ENCODE measurements around the gene SIAE.

GRCh38 chr11:124670732-124671131 lies 2.8 kb downstream of the SIAE start:
- TF ChIP-seq CTCF (conservative IDR thresholded peaks at IDR 0.05; ENCODE audit: low read length) (0 out of 2 replicates have a peak, but pooled peaks have one; percentile 10), EZH2phosphoT487 (IDR thresholded peaks at IDR 0.05; ENCODE audit: borderline replicate concordance) (no peak)
